Dedifferentiated amniotic fluid mesenchymal stem cell (primary cell): ENCODE data around the gene AFAP1.

Experiments used
- DNase-seq: peaks from one replicate; pipeline ENCODE4 v3.0.0-alpha.2; 2016; ENCODE audit errors: extremely low spot score

The AFAP1 gene

DNA sequence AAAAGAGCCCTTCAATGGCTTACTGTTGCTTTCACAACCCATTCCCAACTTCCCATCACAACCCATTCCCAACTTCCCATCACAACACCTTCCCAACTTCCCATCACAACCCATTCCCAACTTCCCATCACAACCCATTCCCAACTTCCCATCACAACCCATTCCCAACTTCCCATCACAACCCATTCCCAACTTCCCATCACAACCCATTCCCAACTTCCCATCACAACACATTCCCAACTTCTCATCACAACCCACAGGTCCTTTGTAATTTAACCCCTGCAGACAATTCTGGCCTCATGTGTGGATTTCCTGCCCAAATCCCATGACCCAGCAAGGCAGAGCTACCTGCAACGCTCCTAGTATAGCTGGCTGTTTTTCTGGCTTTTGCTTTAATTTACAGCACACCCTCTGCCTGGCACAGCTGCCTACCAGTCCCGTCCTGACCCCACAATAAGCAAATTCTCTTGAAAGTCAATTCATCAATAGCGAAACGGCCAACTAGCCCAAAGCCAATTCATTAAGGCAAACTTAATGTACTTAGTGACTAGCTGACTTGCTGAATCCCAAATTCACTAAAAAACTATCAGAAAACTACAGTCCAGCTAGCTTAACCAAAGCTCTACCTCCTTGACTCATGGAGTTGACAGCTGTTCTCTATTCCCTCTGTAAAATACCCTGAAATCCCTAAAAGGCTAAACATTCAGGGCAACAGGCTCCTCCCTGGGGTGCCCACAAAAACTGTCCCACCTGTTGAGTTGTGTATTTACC lies 75.6 kb downstream of the AFAP1 start:
- DNase-seq: no peak

GRCh38 chr4:7862561-7863192 lies 77.0 kb downstream of the AFAP1 start:
- DNase-seq: peak; percentile 22

DNA sequence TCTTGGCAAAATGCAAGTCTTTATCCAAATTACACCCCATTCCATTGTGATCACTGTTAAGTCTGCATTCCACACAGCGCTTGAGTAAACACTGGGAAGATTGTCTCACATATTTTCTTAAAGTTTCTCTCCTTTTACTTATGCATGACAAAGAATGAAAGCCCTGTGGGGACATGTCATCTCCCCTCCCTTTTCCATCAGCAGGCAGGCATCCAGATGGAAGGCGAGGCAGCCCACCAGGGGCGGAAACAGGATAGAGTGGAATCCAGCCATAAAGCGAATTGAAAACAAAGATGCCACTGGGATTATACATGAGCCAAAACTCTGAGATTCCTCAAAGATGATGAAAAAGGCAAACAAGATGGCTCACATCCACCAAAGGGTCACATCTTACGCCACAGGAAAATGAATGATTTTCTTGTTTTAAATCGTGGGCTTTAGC lies 78.2 kb downstream of the AFAP1 start:
- peak; percentile 93 for DNase-seq

DNA sequence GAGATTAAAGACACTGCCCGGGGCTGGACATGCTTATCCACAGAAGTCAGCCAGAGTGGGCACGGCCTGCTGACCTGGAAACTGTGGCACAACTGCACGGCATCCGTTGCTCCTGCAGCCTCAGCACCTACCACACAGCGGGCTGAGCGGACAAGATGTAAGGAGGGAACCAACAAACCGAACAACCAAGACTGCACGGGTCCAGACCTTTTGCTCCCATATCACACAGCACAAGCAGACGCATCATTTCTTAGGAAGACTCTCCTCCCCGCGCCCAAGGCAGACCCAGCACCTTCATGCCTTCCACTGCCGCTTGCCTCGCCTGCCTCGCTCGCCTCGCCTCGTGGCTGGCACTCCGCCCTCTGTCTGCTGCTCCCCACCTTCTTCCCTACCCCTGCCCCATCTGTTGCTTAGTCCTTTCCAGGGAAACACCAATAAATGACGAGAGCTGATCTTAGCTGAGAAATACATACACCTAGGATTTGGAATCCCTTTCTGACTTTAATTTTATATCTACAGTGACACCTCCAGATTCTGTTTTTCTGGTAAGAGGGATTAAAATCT lies 79.0 kb downstream of the AFAP1 start:
- DNase-seq: no peak

GRCh38 chr4:7859326-7859725 lies 80.3 kb downstream of the AFAP1 start:
- no peak for DNase-seq

- no peak for DNase-seq
Observed at GRCh38 chr4:7858498-7858897, 81.2 kb downstream of the AFAP1 start.

GRCh38 chr4:7857993-7858392 lies 81.7 kb downstream of the AFAP1 start:
- DNase-seq: no peak

- peak; percentile 87 for DNase-seq
Observed at GRCh38 chr4:7857238-7857701, 82.4 kb downstream of the AFAP1 start.

GRCh38 chr4:7855731-7856130 lies 83.9 kb downstream of the AFAP1 start:
- no peak for DNase-seq

DNA sequence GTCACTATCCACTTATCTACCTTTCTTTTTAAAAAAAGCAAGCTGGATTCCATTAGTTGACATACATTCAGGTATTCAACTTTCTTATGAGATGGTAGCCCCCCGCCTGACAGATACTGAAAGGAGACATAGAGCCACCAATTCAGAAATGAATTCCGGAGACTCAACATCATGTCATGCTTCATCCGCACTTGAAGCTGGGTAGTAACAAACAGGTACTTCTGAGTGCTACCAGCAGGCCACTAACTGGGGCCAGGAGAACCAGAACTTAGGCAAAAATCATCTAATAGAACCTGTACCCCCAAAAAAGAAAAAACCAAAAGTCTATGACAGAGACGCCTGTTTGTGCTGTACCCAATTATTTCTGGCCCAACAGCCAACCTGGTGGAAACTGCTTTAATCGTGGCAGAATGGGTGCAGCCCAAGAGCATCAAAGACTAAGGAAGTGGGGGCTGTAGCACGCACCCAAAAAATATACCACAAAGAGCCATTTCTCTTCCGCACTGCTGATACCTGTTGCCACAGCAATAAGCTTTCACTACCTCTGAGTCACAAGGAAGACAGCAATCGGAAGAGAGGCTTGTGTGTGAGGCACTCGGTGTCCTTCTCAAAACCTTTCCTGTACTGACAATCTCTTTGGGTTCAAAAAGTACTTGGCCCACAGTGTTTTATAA lies 84.8 kb downstream of the AFAP1 start:
- DNase-seq: no peak

GRCh38 chr4:7854216-7854615 lies 85.4 kb downstream of the AFAP1 start:
- no peak for DNase-seq

DNA sequence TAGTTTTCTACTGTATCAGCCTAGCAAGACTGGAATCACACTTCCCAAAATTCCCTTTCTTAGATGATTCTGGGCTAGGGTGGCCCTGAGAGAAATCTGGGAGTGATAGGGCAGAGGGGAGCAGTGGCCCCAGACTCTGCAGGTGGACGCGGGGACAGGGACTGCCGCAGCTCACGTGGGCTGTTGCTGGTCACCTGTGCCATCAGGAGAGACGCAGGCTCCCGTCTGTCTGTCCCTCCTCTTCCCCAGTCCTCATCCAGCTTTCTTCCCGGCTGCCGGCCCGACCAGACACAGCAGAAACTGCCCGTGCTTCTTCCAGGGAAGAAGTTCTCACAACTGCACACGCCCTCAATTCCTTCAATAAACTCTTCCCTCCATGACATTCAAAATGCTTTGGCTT lies 86.4 kb downstream of the AFAP1 start:
- DNase-seq: no peak

DNA sequence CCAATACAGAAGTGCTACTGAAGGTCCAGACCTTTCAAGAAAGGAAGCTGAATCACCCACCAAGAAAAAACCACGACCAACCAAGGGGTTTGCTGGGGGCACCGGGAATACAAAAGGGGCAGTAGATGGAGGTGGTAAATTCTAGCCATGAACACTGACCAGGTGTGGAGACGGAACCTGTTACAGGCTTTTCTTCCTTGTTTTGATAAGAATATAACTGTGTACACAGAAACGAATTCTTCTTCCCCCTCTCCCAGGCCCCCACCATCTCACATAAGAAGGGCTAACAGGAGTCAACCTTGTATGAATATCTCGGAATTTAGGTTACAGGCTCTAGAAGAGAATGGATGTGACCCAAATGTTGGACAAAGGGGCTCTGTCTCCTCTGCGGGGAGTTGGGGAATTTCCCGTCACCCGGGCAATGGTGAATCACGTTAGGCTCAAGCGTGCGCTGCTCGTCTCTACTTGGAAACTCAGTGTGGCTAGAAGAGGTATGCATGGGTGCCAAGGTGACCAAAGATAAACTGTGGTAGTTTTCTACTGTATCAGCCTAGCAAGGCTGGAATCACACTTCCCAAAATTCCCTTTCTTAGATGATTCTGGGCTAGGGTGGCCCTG lies 87.0 kb downstream of the AFAP1 start:
- DNase-seq: no peak

- DNase-seq: no peak
Observed at GRCh38 chr4:7850489-7850888, 89.2 kb downstream of the AFAP1 start.

DNA sequence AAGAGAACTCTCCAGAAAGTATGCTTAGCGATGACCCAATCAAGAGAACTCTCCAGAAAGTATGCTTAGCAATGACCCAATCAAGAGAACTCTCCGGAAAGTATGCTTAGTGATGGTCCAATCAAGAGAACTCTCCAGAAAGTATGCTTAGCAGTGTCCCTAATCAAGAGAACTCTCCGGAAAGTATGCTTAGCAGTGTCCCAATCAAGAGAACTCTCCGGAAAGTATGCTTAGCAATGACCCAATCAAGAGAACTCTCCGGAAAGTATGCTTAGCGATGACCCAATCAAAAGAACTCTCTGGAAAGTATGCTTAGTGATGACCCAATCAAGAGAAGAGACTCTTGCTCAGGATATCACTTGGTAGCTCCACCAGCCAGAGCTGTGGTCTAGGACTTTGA lies 92.5 kb downstream of the AFAP1 start:
- DNase-seq: no peak

- DNase-seq: no peak
Observed at GRCh38 chr4:7845493-7846128, 94.0 kb downstream of the AFAP1 start.

DNA sequence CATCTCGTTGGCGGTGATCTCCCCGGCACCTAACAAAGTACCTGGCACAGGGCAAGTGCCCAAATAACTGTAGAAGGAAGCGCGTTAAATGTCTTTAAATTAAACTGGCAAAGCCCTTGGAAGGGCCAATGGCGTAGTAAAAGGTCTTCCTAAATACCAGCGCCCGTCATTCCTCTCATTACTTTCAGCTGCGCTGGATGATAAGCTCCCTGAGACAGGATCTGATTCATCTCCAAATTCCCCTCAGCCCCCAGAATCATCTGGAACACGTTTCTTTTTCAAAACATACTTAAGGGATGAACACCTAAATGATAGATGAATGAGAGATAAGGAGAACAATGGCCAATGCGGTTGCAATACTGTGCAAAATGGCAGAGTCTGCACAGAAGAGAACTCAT lies 95.1 kb downstream of the AFAP1 start:
- DNase-seq: peak; percentile 74

GRCh38 chr4:7843831-7844593 lies 95.6 kb downstream of the AFAP1 start:
- peak; percentile 65 for DNase-seq

- DNase-seq: peak; percentile 98
Observed at GRCh38 chr4:7842384-7843279, 97.0 kb downstream of the AFAP1 start.

DNA sequence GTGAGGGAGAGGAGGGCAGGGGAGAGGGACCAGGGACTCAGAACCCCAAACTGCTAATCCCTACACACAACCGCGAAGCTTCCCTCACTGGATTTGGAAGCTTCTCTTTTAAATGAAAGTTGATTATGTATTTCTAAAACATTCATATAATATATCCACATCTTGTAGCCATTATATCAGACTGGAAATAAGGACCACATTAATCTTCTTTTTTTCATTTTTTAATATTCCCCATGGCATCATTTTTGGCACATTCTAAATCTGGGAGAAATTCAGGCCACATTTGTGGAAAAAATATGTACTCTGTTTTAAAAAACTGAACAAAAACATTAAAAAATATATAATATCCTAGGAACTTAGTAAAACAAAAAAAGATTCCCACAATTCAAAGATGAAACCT lies 97.8 kb downstream of the AFAP1 start:
- DNase-seq: no peak
